ENCODE results near the gene FARS2. TPM values are rescaled to one million over a fixed set of nuclear protein-coding genes. Genes with fewer than 3 reads are reported as not detected.

The FARS2 gene
- total and polyA plus RNA-seq, 2 donors (not counting 1 experiment from before 2014, with no cell fraction given): 11.0 to 18.5 TPM

GRCh38 chr6:5736016-5736738, 474.9 kb downstream of the FARS2 start:
- H3K9me3 ChIP-seq (ENCODE audit: control insufficient read depth, insufficient read depth, low read depth, low read length): no peaks in the 10 kb centered on the region
- no peak overlapping the region for H2AFZ ChIP-seq (ENCODE audit: low read length)
- H3K4me2 ChIP-seq (ENCODE audit: extremely low read depth, insufficient read depth, low read length): no peak overlapping the region
- no peaks in the 10 kb centered on the region for H3K36me3 ChIP-seq (ENCODE audit: control insufficient read depth, insufficient read depth, low read length)
- H3K27ac ChIP-seq (ENCODE audit: insufficient read depth, low read length): no peak overlapping the region
- no peaks in the 10 kb centered on the region for H3K4me1 ChIP-seq (ENCODE audit: control insufficient read depth, extremely low read depth, insufficient read depth, low read length)
- H4K20me1 ChIP-seq (ENCODE audit: control insufficient read depth, extremely low read depth, insufficient read depth, low read length): no peaks in the 10 kb centered on the region
- H3K27me3 ChIP-seq (ENCODE audit: control insufficient read depth, insufficient read depth, low read length): no peaks in the 10 kb centered on the region
- no peaks in the 10 kb centered on the region for H3K79me2 ChIP-seq (ENCODE audit: control insufficient read depth, insufficient read depth, low read length)
- TF ChIP-seq CTCF (conservative IDR thresholded peaks at IDR 0.05 in 1 of 2, IDR thresholded peaks at IDR 0.05 in 1 of 2; ENCODE audit: low read depth in 1 of 2, low read length in 2 of 2) (no peak), EZH2 (IDR thresholded peaks at IDR 0.05; ENCODE audit: low read length, missing control alignments) (no peak)
- DNase-seq (ENCODE audit: low read depth in 2 of 2): no peak
- no peak overlapping the region for H3K9ac ChIP-seq (ENCODE audit: insufficient read depth, low read length)
- no peak overlapping the region for H3K4me3 ChIP-seq (replicated peaks in 1 of 4; ENCODE audit: control extremely low read depth in 1 of 4, insufficient read depth in 1 of 4, low read depth in 3 of 4, low read length in 4 of 4)

GRCh38 chr6:5737460-5737859, 476.1 kb downstream of the FARS2 start:
- Histone ChIP-seq H3K9me3 (ENCODE audit: control insufficient read depth, insufficient read depth, low read depth, low read length) (no peaks in the 10 kb centered on the region), H2AFZ (ENCODE audit: low read length) (no peak overlapping the region), H4K20me1 (ENCODE audit: control insufficient read depth, extremely low read depth, insufficient read depth, low read length) (no peaks in the 10 kb centered on the region), H3K9ac (ENCODE audit: insufficient read depth, low read length) (no peak overlapping the region), H3K27ac (ENCODE audit: insufficient read depth, low read length) (no peak overlapping the region), H3K36me3 (ENCODE audit: control insufficient read depth, insufficient read depth, low read length) (no peaks in the 10 kb centered on the region), H3K27me3 (ENCODE audit: control insufficient read depth, insufficient read depth, low read length) (no peaks in the 10 kb centered on the region), H3K79me2 (ENCODE audit: control insufficient read depth, insufficient read depth, low read length) (no peaks in the 10 kb centered on the region), H3K4me1 (ENCODE audit: control insufficient read depth, extremely low read depth, insufficient read depth, low read length) (no peaks in the 10 kb centered on the region), H3K4me2 (ENCODE audit: extremely low read depth, insufficient read depth, low read length) (no peak overlapping the region), H3K4me3 (replicated peaks in 1 of 4; ENCODE audit: control extremely low read depth in 1 of 4, insufficient read depth in 1 of 4, low read depth in 3 of 4, low read length in 4 of 4) (no peak overlapping the region)
- DNase-seq (ENCODE audit: low read depth in 2 of 2): no peak
- TF ChIP-seq CTCF (conservative IDR thresholded peaks at IDR 0.05 in 1 of 2, IDR thresholded peaks at IDR 0.05 in 1 of 2; ENCODE audit: low read depth in 1 of 2, low read length in 2 of 2) (no peak), EZH2 (IDR thresholded peaks at IDR 0.05; ENCODE audit: low read length, missing control alignments) (no peak)

GRCh38 chr6:5738211-5738610, 476.9 kb downstream of the FARS2 start:
- Histone ChIP-seq H3K79me2 (ENCODE audit: control insufficient read depth, insufficient read depth, low read length) (no peaks in the 10 kb centered on the region), H3K4me1 (ENCODE audit: control insufficient read depth, extremely low read depth, insufficient read depth, low read length) (no peaks in the 10 kb centered on the region), H3K9ac (ENCODE audit: insufficient read depth, low read length) (no peak overlapping the region), H3K4me2 (ENCODE audit: extremely low read depth, insufficient read depth, low read length) (no peak overlapping the region), H3K36me3 (ENCODE audit: control insufficient read depth, insufficient read depth, low read length) (no peaks in the 10 kb centered on the region), H3K27me3 (ENCODE audit: control insufficient read depth, insufficient read depth, low read length) (no peaks in the 10 kb centered on the region), H3K27ac (ENCODE audit: insufficient read depth, low read length) (no peak overlapping the region), H4K20me1 (ENCODE audit: control insufficient read depth, extremely low read depth, insufficient read depth, low read length) (no peaks in the 10 kb centered on the region), H2AFZ (ENCODE audit: low read length) (no peak overlapping the region), H3K4me3 (replicated peaks in 1 of 4; ENCODE audit: control extremely low read depth in 1 of 4, insufficient read depth in 1 of 4, low read depth in 3 of 4, low read length in 4 of 4) (no peak overlapping the region), H3K9me3 (ENCODE audit: control insufficient read depth, insufficient read depth, low read depth, low read length) (no peaks in the 10 kb centered on the region)
- DNase-seq (ENCODE audit: low read depth in 2 of 2): no peak
- no peak for TF ChIP-seq CTCF (conservative IDR thresholded peaks at IDR 0.05 in 1 of 2, IDR thresholded peaks at IDR 0.05 in 1 of 2; ENCODE audit: low read depth in 1 of 2, low read length in 2 of 2)
- no peak for TF ChIP-seq EZH2 (IDR thresholded peaks at IDR 0.05; ENCODE audit: low read length, missing control alignments)

All from fibroblast of lung (primary cell).